ENCODE results near the gene GIPC3.

GIPC3 gene

GRCh38 chr19:3639479-3639878 is 54.2 kb downstream of the GIPC3 start:
- no peak for DNase-seq (ENCODE audit: low read depth)
- no peak overlapping the region for H3K4me3 ChIP-seq (ENCODE audit: low read depth, low read length)
- TF ChIP-seq MYC (IDR thresholded peaks at IDR 0.05; ENCODE audit: low read depth, low read length) (no peak), CTCF (IDR thresholded peaks at IDR 0.05; ENCODE audit: low read depth, low read length) (no peak), POLR2A (IDR thresholded peaks at IDR 0.05; ENCODE audit: extremely low read depth, insufficient read length) (no peak), MAX (IDR thresholded peaks at IDR 0.05; ENCODE audit: low read depth, low read length) (no peak)

GRCh38 chr19:3641515-3642269 is 56.4 kb downstream of the GIPC3 start:
- no peak for DNase-seq (ENCODE audit: low read depth)

GRCh38 chr19:3642296-3642695 is 57.0 kb downstream of the GIPC3 start:
- TF ChIP-seq POLR2A (IDR thresholded peaks at IDR 0.05; ENCODE audit: extremely low read depth, insufficient read length) (no peak), CTCF (IDR thresholded peaks at IDR 0.05; ENCODE audit: low read depth, low read length) (no peak), MAX (IDR thresholded peaks at IDR 0.05; ENCODE audit: low read depth, low read length) (no peak), MYC (IDR thresholded peaks at IDR 0.05; ENCODE audit: low read depth, low read length) (no peak)
- no peak overlapping the region for H3K4me3 ChIP-seq (ENCODE audit: low read depth, low read length)
- no peak for DNase-seq (ENCODE audit: low read depth)

More at GRCh38 chr19:3641515-3642269, 56.4 kb downstream of the GIPC3 start:
- H3K4me3 ChIP-seq (ENCODE audit: low read depth, low read length) = no peak overlapping the region
- TF ChIP-seq POLR2A (IDR thresholded peaks at IDR 0.05; ENCODE audit: extremely low read depth, insufficient read length) (no peak), MAX (IDR thresholded peaks at IDR 0.05; ENCODE audit: low read depth, low read length) (no peak), MYC (IDR thresholded peaks at IDR 0.05; ENCODE audit: low read depth, low read length) (no peak), CTCF (IDR thresholded peaks at IDR 0.05; ENCODE audit: low read depth, low read length) (no peak)
